ENCODE results near the gene FNIP2.

FNIP2 gene

DNA sequence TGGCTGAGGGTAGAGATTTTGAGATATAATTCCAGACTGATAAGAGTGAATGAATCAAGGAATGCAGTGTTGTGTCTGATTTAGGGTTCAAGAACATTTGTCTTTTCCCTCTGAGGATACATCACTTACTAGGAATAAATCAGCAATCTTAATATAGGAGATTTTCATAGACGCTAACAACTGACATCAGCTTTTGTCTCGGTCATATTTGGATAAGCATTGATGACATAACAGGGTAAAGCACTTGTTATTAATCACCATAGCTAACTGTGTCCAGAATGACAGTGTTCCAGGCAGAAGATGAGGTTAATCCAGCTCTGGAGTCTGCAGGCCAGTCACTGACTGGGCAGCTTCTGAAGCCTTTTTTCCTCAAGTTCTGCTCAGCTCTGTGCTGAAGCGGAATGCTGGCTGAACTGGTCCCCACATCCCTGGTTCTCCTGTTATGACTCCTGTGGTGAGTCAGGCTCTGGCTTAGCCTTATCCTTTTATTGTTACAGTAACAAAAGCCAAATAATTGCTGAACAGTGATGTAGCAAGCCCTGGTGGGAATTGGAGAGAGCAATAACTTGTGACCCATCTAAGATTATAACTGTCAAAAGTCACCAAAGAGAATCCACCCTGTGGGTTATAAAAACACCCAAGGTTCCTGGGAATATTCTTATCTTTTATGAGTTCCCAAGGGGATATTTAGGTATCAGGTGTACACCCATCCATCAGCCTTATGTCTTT lies 41.8 kb downstream of the FNIP2 start:
- Mint-ChIP-seq H3K9me3 (no peaks in the 10 kb centered on the region), H3K27ac (peak overlapping the region; percentile 87), H3K36me3 (ENCODE audit: low read depth) (no peaks in the 10 kb centered on the region), H3K4me1 (ENCODE audit: low read depth) (peaks cover 55% of the 10 kb centered on the region), H3K27me3 (no peaks in the 10 kb centered on the region), H3K4me3 (peak overlapping the region; percentile 53)
- DNase-seq = no peak

DNA sequence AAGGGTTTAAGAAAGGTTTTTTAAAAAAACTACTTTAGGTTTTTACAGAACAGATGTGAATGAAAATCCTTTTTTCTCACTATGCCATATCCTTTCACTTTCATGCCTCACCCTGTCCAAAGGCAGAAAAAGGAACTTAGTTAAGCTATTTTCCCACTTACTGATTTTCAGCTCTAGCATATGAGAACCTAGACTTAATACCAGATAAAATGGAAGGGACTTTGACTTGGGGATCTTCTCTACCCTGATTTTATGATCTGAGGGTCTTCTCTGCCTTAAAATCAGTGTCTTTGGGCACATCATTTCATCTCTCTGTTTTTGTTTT lies 42.4 kb downstream of the FNIP2 start:
- Mint-ChIP-seq H3K27me3 (no peaks in the 10 kb centered on the region), H3K9me3 (no peaks in the 10 kb centered on the region), H3K27ac (peak overlapping the region; percentile 87), H3K36me3 (ENCODE audit: low read depth) (no peaks in the 10 kb centered on the region), H3K4me3 (peak overlapping the region; percentile 53), H3K4me1 (ENCODE audit: low read depth) (peaks cover 56% of the 10 kb centered on the region)
- DNase-seq = no peak

DNA sequence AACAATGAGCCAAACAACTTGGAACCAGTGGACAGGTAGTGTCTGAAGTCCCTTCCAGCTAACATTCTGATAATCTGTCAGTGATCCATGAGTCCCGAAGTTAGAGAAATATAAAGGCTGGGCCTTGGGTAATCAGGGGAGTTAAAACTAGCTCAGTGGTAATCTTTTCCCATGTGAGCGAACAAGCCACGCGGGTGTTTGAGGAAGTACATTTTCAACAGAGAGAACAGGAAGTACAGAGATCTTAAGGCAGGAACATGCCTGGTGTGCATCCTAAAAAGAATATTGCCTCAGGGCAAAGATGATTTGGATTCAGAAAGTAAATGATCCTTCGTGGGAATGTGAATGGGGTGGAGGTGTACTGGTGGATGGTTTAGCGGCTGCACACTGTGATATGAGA lies 42.9 kb downstream of the FNIP2 start:
- H3K4me1 Mint-ChIP-seq (ENCODE audit: low read depth) = peaks cover 57% of the 10 kb centered on the region
- DNase-seq = no peak
- H3K27me3 Mint-ChIP-seq = no peaks in the 10 kb centered on the region
- H3K36me3 Mint-ChIP-seq (ENCODE audit: low read depth) = no peaks in the 10 kb centered on the region
- no peaks in the 10 kb centered on the region for H3K9me3 Mint-ChIP-seq
- peak overlapping the region; percentile 84 for H3K27ac Mint-ChIP-seq
- peak overlapping the region; percentile 44 for H3K4me3 Mint-ChIP-seq

DNA sequence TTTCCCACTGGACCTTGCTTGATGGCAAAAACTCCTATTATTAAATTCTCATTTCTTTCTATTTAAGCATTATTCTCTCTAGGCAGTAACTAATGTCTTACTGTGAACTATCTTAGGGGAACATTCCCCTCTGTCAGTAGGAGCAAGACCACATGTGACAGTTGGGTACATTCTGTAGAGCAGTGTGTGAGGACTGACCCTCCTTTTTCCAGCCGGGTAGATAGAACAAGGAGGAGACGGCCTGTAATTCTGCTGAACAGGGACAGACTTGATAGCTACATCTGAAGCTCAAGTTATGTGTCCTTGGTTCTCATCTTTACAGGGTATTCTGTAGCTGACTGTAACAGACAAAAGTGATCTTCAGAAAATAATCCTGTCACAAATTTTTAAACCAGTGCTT lies 43.3 kb downstream of the FNIP2 start:
- Mint-ChIP-seq H3K9me3 (no peaks in the 10 kb centered on the region), H3K4me1 (ENCODE audit: low read depth) (peaks cover 62% of the 10 kb centered on the region), H3K27ac (peak overlapping the region; percentile 84), H3K4me3 (peak overlapping the region; percentile 44), H3K36me3 (ENCODE audit: low read depth) (no peaks in the 10 kb centered on the region), H3K27me3 (no peaks in the 10 kb centered on the region)
- no peak for DNase-seq

DNA sequence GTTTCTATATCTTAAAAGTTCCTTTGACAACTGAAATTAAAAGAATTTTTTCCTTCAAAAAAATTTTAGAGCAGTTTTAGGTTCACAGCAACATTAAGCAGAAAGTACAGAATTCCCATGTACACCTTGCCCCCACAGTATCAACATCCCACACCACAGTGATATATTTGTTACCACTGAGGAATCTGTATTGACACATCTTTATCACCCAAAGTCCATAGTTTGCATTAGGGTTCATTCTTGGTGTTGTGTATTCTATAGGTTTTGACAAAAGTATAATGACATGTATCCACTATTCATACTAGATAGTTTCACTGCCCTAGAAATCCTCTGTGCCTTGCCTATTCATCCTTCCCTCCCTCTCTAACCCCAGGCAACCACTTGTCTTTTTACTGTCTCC lies 43.7 kb downstream of the FNIP2 start:
- H3K9me3 Mint-ChIP-seq = no peaks in the 10 kb centered on the region
- peak overlapping the region; percentile 38 for H3K27ac Mint-ChIP-seq
- H3K4me1 Mint-ChIP-seq (ENCODE audit: low read depth) = peaks cover 65% of the 10 kb centered on the region
- H3K36me3 Mint-ChIP-seq (ENCODE audit: low read depth) = no peaks in the 10 kb centered on the region
- H3K27me3 Mint-ChIP-seq = no peaks in the 10 kb centered on the region
- H3K4me3 Mint-ChIP-seq = no peak overlapping the region
- no peak for DNase-seq

DNA sequence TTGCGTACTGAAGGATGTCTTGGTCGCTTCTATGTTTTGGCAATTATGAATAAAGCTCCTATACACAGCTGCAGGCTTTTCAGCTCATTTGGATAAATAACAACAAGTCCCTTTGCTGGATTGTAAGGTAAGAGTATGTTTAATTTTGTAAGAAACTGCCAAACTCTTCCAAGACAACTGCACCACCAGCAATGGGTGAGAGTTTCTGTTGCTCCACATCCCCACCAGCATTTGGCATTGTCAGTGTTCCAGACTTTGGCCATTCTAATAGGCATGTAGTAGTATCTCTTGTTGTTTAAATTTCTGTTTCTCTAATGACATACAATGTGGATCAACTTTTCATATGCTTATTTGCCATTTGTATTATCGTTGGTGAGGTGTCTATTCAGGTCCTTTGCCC lies 44.3 kb downstream of the FNIP2 start:
- no peak for DNase-seq
- peak overlapping the region; percentile 38 for H3K27ac Mint-ChIP-seq
- no peak overlapping the region for H3K4me3 Mint-ChIP-seq
- H3K9me3 Mint-ChIP-seq = no peaks in the 10 kb centered on the region
- no peaks in the 10 kb centered on the region for H3K27me3 Mint-ChIP-seq
- H3K4me1 Mint-ChIP-seq (ENCODE audit: low read depth) = peaks cover 70% of the 10 kb centered on the region
- no peaks in the 10 kb centered on the region for H3K36me3 Mint-ChIP-seq (ENCODE audit: low read depth)

DNA sequence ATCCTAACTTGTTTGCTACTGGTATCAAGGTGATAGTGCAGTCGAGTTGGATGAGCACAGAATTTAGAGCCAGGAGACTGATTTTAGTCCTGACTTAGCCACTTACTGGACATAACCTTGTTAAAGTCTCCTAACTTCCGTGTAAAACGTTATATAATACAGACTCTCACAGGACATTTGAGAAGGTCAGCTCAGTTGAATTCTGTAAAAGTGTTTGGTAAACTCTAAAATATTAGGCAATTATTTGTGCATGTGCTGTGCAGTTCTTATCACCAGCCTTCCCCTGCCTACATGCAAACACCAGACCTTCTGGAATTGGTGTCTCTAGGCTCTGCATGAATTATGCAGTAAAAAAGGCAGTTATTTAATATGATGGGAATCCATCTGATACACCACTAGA lies 45.4 kb downstream of the FNIP2 start:
- no peaks in the 10 kb centered on the region for H3K27me3 Mint-ChIP-seq
- no peaks in the 10 kb centered on the region for H3K36me3 Mint-ChIP-seq (ENCODE audit: low read depth)
- DNase-seq = no peak
- peaks cover 69% of the 10 kb centered on the region for H3K4me1 Mint-ChIP-seq (ENCODE audit: low read depth)
- H3K4me3 Mint-ChIP-seq = no peak overlapping the region
- H3K9me3 Mint-ChIP-seq = no peaks in the 10 kb centered on the region
- no peak overlapping the region for H3K27ac Mint-ChIP-seq

DNA sequence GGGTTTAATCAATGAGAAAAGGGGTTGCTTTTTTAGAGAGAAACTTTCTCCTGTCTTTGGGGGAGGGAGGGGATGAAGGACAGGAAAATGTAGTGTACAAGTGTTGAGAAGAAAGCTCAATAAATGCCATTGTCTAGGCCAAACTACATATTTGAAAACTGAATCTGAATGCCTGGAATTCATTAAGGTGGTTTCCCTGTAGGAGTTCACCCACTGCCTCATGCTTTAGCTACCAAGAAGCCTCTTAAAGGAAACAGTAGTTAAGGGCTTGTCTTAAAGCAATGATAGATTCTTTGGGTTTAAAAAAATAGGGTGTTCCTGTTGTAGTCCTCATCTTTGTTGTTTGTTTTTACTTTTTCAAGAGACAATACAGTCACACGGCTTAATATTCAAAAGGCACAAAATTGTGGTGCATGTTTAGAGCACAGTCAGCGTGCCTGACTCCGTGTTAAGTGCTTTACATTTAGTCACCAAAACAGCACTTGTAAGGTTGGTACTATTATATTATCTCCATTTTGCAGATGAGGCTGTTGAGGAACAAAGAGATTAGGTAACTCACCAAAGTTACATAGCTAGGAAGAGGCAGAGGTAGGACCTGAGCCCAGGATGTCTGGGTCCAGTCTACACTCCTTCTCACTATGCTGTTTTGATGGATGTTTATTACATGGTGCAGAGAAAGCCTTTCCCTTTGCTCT lies 46.0 kb downstream of the FNIP2 start:
- no peak for DNase-seq
- H3K4me1 Mint-ChIP-seq (ENCODE audit: low read depth) = peaks cover 68% of the 10 kb centered on the region
- H3K27me3 Mint-ChIP-seq = no peaks in the 10 kb centered on the region
- no peaks in the 10 kb centered on the region for H3K9me3 Mint-ChIP-seq
- H3K36me3 Mint-ChIP-seq (ENCODE audit: low read depth) = no peaks in the 10 kb centered on the region
- no peak overlapping the region for H3K27ac Mint-ChIP-seq
- H3K4me3 Mint-ChIP-seq = no peak overlapping the region

DNA sequence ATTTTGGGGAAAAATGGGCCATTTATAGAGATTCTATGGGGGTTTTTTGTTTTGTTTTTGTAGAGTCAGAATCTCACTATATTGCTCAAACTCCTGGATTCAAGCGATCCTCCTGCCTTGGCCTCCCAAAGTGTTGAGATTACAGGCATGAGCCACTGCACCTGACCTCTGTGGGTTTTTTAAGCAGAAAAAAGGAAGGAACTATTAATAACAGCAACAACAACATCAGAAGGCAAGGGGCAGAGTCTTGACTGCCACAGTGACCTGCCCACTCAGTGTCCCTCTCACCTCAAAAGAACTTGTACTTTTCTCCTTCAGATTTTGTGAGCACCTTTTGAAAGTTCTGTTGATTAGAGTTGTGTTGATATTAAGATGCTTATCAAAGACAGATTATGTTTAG lies 48.1 kb downstream of the FNIP2 start:
- H3K27ac Mint-ChIP-seq = no peak overlapping the region
- no peaks in the 10 kb centered on the region for H3K27me3 Mint-ChIP-seq
- no peaks in the 10 kb centered on the region for H3K36me3 Mint-ChIP-seq (ENCODE audit: low read depth)
- no peak for DNase-seq
- peaks cover 67% of the 10 kb centered on the region for H3K4me1 Mint-ChIP-seq (ENCODE audit: low read depth)
- no peaks in the 10 kb centered on the region for H3K9me3 Mint-ChIP-seq
- no peak overlapping the region for H3K4me3 Mint-ChIP-seq

DNA sequence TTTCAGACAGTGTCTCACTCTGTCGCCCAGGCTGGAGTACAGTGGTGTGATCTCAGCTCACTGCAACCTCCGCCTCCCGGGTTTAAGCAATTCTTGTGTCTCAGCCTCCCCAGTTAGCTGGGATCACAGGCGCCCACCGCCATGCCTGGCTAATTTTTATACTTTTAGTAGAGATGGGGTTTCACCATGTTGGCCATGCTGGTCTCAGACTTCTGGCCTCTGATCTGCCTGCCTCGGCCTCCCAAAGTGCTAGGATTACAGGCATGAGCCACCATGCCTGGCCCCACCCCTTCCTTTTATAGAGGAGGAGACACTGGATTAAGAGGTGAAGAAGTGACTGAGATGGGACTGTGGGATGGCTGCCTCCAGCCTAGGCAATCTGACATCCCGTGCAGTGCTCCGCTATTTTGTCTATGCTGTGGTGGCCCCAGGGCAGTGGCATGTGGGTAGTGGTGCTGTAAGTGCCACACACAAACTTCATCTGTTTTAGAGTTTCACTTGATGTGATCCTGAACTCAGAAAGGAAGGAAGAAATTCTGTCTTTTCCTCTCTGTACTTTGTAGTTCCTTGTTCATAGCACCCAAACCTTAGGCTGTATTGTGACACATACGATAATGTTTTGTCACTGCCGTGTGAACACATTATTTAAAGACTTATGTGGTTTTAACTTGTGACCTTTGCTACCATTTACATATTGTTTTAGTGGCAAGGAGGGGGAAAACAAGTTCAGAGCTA lies 48.9 kb downstream of the FNIP2 start:
- H3K4me1 Mint-ChIP-seq (ENCODE audit: low read depth) = peaks cover 62% of the 10 kb centered on the region
- no peaks in the 10 kb centered on the region for H3K9me3 Mint-ChIP-seq
- peak overlapping the region; percentile 64 for H3K27ac Mint-ChIP-seq
- H3K27me3 Mint-ChIP-seq = no peaks in the 10 kb centered on the region
- DNase-seq = no peak
- no peaks in the 10 kb centered on the region for H3K36me3 Mint-ChIP-seq (ENCODE audit: low read depth)
- H3K4me3 Mint-ChIP-seq = no peak overlapping the region

DNA sequence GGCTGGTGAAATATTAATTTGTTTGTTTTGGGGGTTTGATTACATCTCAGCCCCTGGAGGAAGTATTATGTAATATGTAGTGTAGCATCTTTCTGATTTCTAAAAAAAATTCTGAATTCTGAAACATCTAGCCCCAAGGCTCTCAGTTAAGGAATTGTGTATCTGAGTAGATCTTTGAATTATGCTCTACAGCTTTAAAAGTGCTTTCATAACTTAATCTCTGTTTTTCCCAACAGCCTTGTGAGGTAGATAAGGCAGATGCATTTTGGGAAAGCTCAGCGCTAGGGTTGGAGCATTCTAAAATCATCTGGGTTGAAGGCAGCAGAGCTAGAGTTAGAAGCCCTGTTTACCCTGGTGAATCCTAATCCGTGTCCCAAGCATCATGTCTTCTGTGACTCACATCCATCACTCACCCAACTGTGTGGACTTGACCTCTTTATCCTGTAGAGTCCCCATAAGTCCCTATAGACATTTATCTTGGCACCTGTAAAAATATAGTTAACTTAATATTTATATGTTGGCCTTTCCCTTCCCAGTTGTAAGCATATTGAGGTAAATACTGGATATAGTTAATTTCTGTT lies 49.8 kb downstream of the FNIP2 start:
- H3K27ac Mint-ChIP-seq = no peak overlapping the region
- H3K27me3 Mint-ChIP-seq = no peaks in the 10 kb centered on the region
- no peak for DNase-seq
- peaks cover 5% of the 10 kb centered on the region for H3K36me3 Mint-ChIP-seq (ENCODE audit: low read depth)
- no peak overlapping the region for H3K4me3 Mint-ChIP-seq
- no peaks in the 10 kb centered on the region for H3K9me3 Mint-ChIP-seq
- H3K4me1 Mint-ChIP-seq (ENCODE audit: low read depth) = peaks cover 65% of the 10 kb centered on the region

DNA sequence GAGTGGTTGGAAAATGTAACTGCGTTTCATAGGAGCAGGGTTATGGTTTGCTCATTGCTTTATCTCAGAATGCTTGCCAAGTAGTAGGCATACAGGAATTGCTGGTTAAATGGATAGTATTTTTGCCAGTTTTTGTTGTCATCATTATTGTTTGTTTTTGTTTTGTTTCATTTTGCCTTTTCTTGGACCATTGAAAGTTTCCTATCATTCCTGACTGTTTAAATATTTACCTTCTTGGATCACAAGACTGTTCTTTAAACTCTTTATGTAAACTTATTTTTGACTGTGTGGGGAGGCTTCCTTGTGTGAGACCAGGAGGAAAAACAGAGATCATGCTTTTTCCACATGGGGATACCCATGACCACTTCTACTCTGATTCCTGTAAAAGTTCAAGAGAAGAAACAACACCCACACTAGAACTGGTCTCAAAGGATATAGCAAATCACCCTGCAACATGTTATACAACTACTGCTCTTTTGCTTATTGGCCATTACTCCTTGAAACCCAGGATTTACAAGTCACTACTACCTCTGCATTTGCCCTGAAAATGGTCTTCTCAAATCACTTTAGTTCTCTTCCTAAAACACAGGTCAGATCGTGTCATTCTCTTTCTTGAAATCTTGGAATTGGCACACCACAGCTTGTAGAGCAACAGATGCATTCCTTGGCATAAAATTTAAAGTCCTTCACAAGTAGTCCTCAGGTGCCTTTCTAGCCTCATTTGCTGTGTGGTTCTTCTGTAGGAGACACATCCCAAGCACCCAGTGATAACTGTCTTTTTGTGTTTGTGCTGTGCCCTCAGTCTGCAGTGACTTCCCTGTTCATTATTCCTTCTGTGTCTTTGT lies 51.3 kb downstream of the FNIP2 start:
- H3K27me3 Mint-ChIP-seq = no peaks in the 10 kb centered on the region
- H3K27ac Mint-ChIP-seq = peak overlapping the region; percentile 31
- peaks cover 72% of the 10 kb centered on the region for H3K4me1 Mint-ChIP-seq (ENCODE audit: low read depth)
- peak overlapping the region; percentile 0 for H3K4me3 Mint-ChIP-seq
- H3K9me3 Mint-ChIP-seq = no peaks in the 10 kb centered on the region
- peaks cover 8% of the 10 kb centered on the region for H3K36me3 Mint-ChIP-seq (ENCODE audit: low read depth)
- DNase-seq = no peak

DNA sequence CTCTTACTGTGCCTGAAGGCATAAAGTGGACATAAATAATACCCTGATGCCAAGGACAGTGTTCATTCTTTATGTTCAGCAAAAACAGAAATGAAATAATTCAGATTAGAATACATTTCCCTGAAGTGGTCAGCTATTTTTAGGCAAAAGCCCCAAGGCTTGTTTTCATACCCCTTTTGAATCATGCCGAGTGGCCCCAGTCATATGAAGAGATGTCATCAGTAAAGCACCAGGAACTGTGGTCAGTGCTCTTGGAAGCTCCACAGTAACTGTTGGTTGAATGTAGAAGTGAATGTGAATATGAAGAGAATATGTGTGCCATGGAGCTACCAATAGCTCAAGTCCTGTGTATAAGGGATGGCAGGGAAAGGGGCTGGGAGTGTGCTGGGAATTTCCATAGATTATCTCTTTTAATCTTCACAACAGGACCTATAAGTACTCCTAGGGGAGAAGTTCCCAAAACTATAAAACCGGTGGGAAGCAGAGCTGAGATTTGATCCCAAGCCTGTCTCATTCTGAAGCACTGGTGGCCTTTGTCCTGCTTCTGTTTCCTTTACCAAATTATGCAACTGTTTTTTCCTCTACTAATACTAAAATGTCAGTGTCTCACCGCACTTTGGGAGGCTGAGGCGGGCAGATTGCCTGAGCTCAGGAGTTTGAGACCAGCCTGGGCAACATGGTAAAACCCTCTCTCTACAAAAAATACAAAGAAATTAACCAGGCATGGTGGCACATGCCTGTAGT lies 52.6 kb downstream of the FNIP2 start:
- Mint-ChIP-seq H3K4me3 (no peak overlapping the region), H3K4me1 (ENCODE audit: low read depth) (peaks cover 83% of the 10 kb centered on the region), H3K27me3 (no peaks in the 10 kb centered on the region), H3K9me3 (no peaks in the 10 kb centered on the region), H3K27ac (peak overlapping the region; percentile 31), H3K36me3 (ENCODE audit: low read depth) (peaks cover 8% of the 10 kb centered on the region)
- DNase-seq = no peak

DNA sequence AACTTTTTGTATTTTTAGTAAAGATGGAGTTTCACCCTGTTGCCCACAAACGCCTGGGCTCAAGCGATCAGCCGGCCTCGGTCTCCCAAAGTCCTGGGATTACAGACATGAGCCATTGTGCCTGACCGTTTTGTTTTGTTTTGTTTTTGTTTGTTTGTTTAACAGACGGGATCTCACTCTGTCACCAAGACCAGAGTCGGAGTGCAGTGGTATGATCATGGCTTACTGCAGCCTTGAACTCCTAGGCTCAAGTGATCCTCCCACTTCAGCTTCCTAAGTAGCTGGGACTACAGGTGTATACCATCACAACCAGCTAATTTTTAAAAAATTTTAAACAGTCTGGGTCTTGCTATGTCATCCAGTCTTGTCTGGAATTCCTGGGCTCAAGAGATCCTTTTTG lies 53.5 kb downstream of the FNIP2 start:
- Mint-ChIP-seq H3K4me1 (ENCODE audit: low read depth) (peaks cover 85% of the 10 kb centered on the region), H3K36me3 (ENCODE audit: low read depth) (peaks cover 9% of the 10 kb centered on the region), H3K4me3 (no peak overlapping the region), H3K27ac (no peak overlapping the region), H3K27me3 (no peaks in the 10 kb centered on the region), H3K9me3 (no peaks in the 10 kb centered on the region)
- DNase-seq = no peak
